ENCODE data around the gene MOCS3. TPM values are rescaled to one million over a fixed set of nuclear protein-coding genes. Genes with fewer than 3 reads are reported as not detected.
A peak's percentile ranks its signal among the peaks of the same experiment; 100 is the strongest.

MOCS3 gene
- total RNA-seq, 1 donor from 2014 or later = 5.6 TPM

DNA sequence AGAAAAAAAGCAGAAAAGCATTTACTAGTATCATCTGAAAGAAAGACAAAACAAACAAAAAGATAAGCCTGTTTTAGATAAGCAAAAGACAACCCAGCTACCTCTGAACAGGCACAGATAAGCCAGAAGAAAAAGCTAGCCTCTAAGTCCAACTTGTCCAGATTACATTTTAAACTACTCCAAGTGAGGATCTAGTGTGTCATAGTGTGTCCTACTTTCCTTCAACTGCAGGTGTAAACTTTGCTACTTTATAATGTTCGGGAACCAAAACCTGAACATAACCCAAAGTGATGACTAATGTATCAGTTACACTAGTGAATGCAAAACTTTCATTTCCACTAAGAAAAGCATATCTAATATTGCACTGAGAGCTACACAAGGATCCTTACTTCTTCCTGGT lies 46.9 kb upstream of the MOCS3 start:
- Mint-ChIP-seq H3K36me3 (peaks cover 18% of the 10 kb centered on the region), H3K27ac (no peak overlapping the region), H3K9me3 (no peaks in the 10 kb centered on the region), H3K4me3 (no peak overlapping the region), H3K4me1 (peaks cover 27% of the 10 kb centered on the region), H3K27me3 (ENCODE audit: insufficient read depth, low read depth) (peaks cover 3% of the 10 kb centered on the region)
- TF ChIP-seq EZH2 (IDR thresholded peaks at IDR 0.05) (no peak), CTCF (IDR thresholded peaks at IDR 0.05) (no peak), EZH2phosphoT487 (IDR thresholded peaks at IDR 0.05) (no peak)
- peaks cover 10% of the 10 kb centered on the region for H3K36me3 ChIP-seq
- peaks cover 100% of the 10 kb centered on the region for H4K20me1 ChIP-seq (ENCODE audit: low read depth)
- peaks cover 13% of the 10 kb centered on the region for H3K4me1 ChIP-seq
- H3K79me2 ChIP-seq (ENCODE audit: low read depth) = peaks cover 100% of the 10 kb centered on the region
- H3K27me3 ChIP-seq = no peaks in the 10 kb centered on the region
- no peaks in the 10 kb centered on the region for H3K9me3 ChIP-seq (ENCODE audit: low read depth)
- H3F3A ChIP-seq (ENCODE audit: low read depth) = peaks cover 27% of the 10 kb centered on the region
- no peak overlapping the region for H3K27ac ChIP-seq
- H2AFZ ChIP-seq (replicated peaks) = no peak overlapping the region
- no peak for DNase-seq (ENCODE audit: low spot score)
- H3K4me3 ChIP-seq = no peak overlapping the region
- H3K9ac ChIP-seq = no peak overlapping the region
- H3K4me2 ChIP-seq = no peak overlapping the region

DNA sequence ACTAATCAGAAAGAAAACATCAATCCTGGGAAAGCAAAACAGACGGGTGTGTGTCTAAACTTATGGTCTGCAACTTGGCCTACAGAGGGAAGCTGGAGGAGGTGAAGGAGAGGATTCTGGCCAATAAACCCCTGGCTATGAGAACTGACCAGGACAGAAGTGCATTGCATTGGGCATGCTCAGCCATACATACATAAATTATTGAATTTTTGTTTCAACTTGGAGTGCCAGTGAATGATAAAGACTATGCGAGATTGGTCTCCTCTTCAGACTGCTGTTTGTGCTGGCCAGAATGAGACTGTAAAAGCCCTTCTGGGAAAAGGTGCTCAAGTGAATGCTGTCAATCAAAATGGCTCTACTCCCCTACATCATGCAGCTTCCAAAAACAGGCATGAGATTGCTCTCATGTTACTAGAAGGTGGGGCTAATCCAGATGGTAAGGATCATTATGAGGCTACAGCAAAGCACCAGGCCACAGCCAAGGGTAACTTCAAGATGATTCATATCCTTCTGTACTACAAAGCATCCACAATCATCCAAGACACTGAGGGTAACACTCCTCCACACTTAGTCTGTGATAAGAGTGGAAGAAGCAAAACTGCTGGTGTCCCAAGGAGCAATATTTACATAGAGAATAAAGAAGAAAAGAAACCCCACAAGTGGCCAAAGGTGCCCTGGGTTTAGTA lies 44.8 kb upstream of the MOCS3 start:
- Mint-ChIP-seq H3K27me3 (ENCODE audit: insufficient read depth, low read depth) (peaks cover 3% of the 10 kb centered on the region), H3K4me3 (no peak overlapping the region), H3K4me1 (peaks cover 38% of the 10 kb centered on the region), H3K9me3 (no peaks in the 10 kb centered on the region), H3K27ac (no peak overlapping the region), H3K36me3 (peaks cover 14% of the 10 kb centered on the region)
- Histone ChIP-seq H3K4me1 (peaks cover 33% of the 10 kb centered on the region), H3K36me3 (peaks cover 16% of the 10 kb centered on the region), H3K27ac (no peak overlapping the region), H3K9ac (no peak overlapping the region), H2AFZ (replicated peaks) (no peak overlapping the region), H4K20me1 (ENCODE audit: low read depth) (peaks cover 100% of the 10 kb centered on the region), H3K27me3 (no peaks in the 10 kb centered on the region), H3K79me2 (ENCODE audit: low read depth) (peaks cover 100% of the 10 kb centered on the region), H3K4me3 (no peak overlapping the region), H3K9me3 (ENCODE audit: low read depth) (no peaks in the 10 kb centered on the region), H3K4me2 (no peak overlapping the region), H3F3A (ENCODE audit: low read depth) (peaks cover 36% of the 10 kb centered on the region)
- TF ChIP-seq EZH2phosphoT487 (IDR thresholded peaks at IDR 0.05) (no peak), CTCF (IDR thresholded peaks at IDR 0.05) (no peak), EZH2 (IDR thresholded peaks at IDR 0.05) (no peak)
- no peak for DNase-seq (ENCODE audit: low spot score)

DNA sequence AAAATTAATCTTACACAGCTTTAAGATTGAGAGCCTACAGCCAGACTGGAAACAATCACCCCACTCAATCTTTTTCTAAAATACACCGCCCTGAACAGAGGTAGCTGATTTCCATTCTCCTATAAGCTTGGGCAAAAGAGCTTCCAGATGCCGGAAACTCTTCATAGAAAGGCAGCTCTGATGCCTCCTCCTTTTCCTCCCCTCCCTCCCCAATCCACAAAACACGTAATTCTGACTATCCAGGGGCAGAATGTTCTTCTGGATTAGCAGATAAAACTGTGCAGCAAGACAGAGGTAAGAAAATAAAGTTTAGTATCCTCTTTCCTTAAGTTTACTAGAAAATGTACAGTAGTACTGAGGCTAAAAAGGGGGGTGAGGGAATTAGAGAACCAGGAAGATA lies 43.2 kb upstream of the MOCS3 start:
- Histone ChIP-seq H3K4me2 (no peak overlapping the region), H2AFZ (replicated peaks) (no peak overlapping the region), H3K79me2 (ENCODE audit: low read depth) (peaks cover 100% of the 10 kb centered on the region), H3F3A (ENCODE audit: low read depth) (peaks cover 37% of the 10 kb centered on the region), H3K9me3 (ENCODE audit: low read depth) (no peaks in the 10 kb centered on the region), H3K4me1 (peaks cover 35% of the 10 kb centered on the region), H3K27ac (no peak overlapping the region), H3K36me3 (peaks cover 16% of the 10 kb centered on the region), H3K27me3 (no peaks in the 10 kb centered on the region), H3K4me3 (no peak overlapping the region), H4K20me1 (ENCODE audit: low read depth) (peaks cover 100% of the 10 kb centered on the region), H3K9ac (peak overlapping the region; percentile 9)
- Mint-ChIP-seq H3K36me3 (peaks cover 12% of the 10 kb centered on the region), H3K9me3 (no peaks in the 10 kb centered on the region), H3K4me1 (peaks cover 41% of the 10 kb centered on the region), H3K27ac (no peak overlapping the region), H3K4me3 (no peak overlapping the region), H3K27me3 (ENCODE audit: insufficient read depth, low read depth) (peaks cover 6% of the 10 kb centered on the region)
- TF ChIP-seq CTCF (IDR thresholded peaks at IDR 0.05) = no peak
- no peak for TF ChIP-seq EZH2phosphoT487 (IDR thresholded peaks at IDR 0.05)
- no peak for TF ChIP-seq EZH2 (IDR thresholded peaks at IDR 0.05)
- no peak for DNase-seq (ENCODE audit: low spot score)

Measured in neural progenitor cell (in vitro differentiated cells).